ENCODE measurements around the gene TOB1.

Gene TOB1, protein sequence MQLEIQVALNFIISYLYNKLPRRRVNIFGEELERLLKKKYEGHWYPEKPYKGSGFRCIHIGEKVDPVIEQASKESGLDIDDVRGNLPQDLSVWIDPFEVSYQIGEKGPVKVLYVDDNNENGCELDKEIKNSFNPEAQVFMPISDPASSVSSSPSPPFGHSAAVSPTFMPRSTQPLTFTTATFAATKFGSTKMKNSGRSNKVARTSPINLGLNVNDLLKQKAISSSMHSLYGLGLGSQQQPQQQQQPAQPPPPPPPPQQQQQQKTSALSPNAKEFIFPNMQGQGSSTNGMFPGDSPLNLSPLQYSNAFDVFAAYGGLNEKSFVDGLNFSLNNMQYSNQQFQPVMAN

DNA sequence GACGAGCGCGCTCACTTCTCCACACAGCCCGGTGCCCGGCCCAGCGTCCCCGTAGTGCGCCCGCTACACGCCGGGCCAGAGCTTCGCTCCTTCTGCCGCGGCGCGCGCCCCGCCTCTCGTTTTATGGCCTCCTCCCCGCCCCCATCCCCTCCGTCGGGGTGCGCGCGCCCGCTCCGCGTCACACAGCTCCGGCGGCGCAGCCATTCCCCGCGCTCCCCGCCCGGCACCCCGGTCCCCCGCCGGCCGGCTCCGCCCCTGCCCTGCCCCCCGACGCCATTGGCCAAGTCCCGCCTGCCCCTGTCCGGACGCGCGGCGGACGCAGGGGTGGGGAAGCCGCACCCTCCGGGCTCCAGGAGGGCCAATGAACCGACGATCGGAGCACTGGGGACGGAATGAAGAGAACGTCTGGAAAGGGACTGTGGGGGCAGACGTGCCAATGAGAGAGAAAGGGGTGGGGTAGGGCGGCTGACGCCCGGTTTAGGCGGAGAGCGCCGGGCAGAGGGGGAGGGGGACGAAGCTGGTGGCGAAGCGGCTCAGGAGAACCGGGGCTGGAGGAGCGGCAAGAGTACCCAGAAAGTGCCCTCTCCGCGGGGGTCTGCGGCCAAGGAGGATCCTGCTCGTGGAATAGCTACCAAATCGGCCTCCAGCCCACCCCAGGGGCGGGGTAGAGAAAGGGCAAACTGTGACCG is at the start of gene TOB1:
Gene TOB1 (minus strand): TSS at position 94 of the 689 bp plus-strand sequence. CDS start 2,337 bp downstream, outside the sequence.
- DNase-seq = peak; percentile 100

DNA sequence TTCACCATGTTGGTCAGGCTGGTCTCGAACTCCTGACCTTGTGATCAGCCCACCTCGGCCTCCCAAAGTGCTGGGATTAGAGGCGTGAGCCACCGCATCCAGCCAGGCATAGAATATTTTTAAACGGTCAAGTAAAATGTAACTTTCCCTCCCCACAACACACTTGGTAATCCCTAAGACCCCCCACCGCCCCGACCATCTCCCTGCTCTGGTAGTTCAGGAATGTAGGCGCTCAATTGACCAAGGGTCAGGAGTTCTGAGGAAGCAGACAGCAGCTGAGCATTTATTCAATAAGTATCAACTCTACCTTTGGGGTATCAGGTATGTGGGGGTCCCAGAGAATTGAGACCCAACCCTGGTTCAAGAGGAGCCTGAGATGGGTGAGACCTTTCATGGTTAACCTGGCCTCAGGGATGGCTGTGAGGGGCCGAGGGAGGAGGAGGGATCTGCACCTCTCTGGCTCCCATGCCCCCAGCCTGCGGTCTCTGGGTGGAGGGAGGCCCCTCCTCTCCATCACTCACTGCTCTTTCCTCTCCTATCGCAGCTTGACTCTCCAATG is 48.4 kb upstream of the TOB1 start:
- no peak for DNase-seq

DNA sequence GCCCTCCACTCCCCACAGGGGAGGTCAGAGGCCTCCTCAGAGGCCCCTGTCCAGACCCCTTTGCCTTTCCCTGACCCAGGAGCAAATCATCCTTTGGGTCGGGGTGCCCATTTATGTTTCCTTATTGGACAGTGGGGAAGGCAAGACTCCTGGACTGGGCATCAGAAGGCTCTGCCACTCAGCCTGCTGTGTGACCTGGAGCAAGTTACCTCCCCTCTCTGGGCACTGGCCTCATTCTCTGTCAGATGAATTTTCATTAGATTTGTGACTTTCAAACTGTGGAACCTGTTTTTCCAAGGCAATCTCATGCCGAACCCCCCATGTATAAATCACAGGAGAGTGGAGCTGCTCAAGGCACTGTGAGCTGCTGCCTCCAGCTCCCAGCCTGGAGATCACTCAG is 47.0 kb upstream of the TOB1 start:
- DNase-seq = no peak

DNA sequence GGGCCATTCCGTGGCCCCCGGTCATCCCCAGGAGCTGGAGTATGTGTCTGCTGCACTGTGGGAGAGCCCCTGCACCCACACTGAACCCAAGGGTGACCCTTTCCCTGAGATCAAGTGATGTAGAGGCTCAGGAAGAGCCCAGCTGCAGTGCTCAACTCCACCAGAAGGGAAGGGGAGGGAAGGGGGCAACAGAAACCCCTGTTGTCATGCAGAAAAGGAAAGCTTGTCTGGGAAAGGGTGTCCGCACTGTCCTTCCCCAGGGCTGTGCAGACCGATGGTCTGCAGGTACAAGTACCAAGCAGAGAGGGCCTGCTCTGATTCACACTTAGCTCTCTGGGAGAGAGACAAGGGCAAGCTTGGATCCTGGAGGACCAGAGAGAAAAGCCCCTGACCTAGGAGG is 45.7 kb upstream of the TOB1 start:
- DNase-seq = no peak

DNA sequence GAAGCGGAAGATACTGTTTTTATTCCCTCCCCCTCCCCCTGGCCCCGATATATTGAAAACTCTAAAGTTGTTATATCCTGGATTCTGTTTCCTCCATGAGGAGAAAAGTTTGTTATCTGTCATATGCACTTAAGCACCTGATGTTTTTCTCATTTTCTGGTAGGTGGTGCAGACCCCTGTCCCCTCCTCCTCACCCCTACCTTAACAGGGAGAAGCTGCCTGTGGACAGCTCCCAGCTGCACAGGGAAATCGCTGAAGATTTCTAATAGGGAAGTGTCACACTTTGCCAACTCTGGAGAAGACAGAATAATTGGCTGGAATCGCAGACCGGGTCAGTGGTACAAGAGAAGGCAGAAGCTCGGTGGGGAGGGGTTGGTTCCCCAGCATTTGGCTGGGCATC is 45.3 kb upstream of the TOB1 start:
- DNase-seq = no peak

DNA sequence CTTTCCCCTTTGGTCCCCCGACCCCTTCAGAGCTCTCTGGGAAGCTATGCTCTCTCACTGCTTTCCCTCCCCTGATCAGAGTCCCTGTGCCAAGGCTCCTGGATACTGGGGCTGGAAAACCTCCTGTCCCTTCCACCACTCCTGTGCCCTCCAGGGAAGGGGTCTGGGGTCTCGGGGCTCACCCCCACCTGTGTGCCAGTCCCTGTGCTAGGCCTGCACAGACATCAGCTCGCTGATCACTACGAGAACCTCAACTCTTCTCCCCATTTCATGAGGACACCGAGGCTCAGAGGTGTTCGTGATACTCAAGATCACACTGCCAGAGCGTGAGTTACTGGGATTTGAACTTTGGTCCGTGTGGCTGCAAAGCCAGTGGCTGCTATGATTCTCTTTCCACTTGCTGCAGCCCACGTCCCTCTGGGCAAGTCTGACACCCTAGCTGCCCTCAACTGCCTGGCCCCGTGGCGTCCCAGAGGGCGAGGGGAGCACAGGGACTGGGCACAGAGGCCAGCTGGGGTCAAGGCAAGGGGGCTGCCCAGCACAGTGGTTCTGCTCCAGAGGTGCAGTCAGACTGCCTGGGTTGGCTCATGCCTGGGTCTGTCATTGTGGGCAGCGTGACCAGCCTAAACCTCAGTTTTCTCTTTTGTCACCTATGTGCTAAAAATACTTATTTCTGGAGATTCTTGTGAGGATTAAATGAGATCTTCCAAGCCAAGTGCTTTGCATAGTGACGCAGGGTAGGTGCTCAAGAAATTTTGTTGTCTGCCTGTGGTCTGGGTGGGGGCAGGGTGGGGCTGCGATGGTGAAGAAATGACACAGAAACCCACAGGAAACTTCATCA is 43.8 kb upstream of the TOB1 start:
- no peak for DNase-seq

DNA sequence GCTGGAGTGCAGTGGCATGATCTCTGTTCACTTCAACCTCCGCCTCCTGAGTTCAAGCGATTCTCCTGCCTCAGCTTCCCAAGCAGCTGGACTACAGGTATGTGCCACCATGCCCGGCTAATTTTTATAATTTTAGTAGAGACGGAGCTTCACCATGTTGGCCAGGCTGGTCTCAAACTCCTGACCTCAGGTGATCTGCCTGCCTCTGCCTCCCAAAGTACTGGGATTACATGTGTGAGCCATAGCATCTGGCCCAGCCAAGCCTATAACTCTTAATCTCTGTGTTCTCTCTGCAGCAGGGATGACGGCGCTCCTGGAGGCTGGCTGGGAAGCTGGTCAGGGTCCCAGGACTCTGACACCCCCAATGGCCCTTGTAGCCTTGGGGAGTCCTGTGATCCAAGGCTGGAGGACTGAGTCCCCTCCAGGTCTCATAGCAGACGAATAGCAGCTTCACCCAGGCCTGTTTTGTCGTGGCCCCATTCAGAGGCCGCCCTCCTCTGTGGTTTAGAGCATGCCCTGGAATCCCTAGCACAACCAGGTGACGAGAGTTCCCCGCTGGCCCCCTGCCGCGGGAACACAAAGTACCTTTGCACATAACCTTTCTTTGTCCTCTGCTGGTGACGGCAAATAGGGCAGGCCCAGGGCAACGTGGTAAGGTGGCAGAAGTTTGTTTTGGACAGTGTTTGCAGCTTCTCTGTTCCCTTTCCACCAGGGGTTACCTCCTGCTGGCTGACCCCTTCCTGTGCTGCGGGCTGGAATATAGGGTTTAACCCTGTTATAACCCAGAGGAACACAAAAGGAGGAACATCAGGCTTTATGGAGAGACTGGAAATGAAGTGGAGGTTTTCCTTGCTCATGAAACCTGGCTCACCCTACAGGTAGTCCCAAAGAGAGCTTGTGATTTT is 43.0 kb upstream of the TOB1 start:
- DNase-seq = peak; percentile 88

DNA sequence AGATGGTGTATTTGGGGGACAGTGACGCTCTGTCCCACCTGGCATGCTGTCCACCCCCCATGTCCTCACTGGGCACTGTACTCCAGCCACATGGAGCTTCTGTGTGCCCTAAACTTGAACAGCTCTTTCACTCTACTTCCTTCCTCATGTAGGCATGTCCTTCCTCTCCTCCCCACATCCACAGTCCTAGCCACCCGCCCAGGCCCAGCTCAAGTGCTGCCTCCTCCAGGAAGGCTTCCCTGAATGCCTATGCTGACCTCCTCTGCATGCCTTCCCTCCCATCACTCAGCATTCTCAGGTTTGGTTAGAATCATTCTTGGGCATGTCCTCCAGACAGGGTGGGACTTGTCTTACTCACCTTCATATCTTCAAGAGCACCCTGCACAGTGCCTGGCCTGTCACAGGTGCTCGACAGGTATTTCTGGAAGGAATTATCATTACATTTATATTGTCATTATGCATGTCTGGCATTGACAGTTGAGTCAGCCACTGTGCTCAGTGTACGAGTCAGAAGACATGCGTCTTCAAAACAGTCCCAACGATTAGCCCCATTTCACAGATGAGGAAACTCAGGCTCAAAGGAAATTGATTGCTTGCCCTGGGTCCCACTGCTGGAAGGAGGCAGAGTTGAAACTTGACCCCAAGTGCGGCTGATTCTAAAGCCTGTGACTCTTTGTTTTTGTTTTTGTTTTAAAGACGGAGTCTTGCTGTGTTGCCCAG is 42.1 kb upstream of the TOB1 start:
- DNase-seq = no peak

DNA sequence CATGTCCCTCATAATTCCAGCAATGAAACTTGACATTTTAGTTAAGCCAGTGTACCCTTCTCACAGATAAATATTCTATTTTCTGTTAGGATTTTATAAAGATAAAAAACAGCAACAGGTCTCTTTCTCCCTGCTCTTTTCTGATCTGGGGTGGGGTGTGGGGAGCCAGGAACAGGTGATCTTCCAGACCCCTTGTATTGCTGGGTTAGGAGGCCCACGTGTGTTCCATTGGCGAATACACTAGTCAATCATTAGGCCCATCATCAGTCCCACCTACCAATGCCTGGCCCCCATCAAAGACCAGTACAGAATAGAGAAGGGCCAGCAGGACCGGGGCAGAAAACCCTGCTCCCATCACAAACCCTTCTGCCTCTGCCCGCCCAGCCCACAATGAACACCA is 40.3 kb upstream of the TOB1 start:
- no peak for DNase-seq

DNA sequence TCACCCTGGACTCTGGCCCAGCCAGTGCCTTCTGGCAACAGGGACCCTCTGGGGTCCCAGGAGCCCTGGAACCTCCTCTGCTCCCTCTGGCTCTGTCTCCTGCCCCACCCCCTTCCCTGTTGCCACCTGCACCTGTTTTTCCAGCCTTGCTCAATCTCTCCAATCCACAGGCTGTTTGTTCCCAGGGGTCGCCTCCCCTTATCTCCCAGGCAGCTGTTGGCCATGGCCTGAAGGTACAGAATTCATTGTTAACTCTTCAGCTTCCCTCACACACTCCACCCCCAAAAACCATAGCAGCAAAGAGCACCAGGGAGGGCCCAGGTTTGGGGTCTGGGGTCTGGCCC is 39.3 kb upstream of the TOB1 start:
- no peak for DNase-seq

DNA sequence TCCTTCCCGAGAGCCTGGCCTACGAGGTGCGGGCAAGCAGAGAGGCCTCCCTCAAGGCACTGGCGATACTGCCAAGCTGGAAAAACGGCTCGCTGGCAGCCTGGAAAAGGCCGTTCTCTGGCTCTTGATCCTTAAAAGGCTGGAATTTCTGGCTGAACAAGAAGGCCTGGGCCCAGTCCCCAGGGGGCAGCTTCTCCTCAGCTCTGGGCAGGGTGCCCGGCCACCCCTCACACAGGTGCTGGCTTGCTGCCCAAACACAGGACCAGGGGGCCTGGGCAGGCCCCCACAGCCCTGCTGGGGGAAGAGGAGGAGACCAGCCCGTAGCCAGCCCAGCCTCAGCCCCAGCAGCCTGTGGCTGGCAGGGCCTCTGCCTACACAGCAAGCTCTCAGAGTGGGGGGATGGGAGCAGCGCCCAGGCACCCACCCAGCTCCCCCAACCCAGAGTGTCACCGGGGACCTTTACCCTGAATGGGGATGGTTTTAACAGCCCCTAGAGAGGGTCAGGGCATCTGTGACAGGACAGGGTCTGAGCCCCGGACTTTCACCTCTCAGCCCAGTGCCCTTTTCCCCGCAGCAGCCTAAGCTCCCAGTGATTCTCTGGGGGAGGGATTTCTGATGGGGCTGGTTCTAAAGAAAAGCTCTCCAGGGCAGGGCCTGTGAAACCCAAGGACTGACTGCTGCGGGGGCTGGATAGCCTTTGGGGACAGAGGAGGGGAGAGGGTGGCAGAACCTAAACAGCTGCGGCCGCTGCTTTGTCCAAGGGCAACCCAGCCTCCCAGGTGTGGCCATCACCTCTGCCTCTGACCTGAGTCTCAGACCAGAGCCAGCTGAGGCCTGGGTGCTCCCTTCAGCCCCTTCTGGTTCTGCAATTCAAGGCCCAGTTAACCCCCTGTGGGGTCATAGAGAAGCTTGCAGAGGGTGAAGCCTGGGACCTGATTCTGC is 38.6 kb upstream of the TOB1 start:
- DNase-seq = peak; percentile 83

DNA sequence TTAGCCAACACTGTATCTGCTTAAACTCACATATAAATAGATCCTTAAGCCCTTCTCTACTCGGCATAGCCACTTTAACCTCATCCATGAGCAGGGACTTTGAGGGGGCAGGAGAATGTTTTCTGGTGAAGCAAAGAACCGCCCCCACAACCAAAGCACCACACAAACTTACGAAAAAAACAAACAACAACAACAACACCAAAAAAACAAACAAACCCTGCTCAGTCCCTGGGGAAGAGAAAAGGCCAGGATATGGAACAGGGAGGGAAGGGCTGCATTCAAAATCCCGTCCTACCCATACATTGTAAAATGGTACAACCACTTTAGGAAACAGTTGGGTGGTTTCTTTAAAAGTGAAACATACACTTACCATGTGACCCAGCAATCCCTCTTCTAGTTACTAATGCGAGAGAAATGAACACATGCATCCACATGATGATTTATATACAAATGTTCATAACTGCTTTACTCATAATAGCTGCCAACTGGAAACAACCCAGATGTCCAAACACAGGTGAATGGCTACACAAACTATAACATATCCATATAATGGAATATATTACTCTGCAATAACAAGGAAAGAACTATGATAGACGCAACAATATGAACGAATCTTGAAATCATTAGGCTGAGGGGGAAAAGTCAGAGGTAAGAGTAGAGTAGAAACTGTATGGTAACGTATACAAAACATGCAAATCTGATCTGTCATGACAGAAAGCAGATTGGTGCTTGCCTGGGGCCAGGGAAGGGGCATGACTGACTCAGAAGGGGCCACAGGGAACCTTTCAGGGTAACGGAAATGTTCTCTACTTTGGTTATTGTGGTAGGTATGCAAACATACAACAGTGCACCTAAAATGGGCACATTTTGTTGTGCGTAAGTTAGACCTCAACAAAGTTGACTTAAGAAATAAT is 37.7 kb upstream of the TOB1 start:
- no peak for DNase-seq

DNA sequence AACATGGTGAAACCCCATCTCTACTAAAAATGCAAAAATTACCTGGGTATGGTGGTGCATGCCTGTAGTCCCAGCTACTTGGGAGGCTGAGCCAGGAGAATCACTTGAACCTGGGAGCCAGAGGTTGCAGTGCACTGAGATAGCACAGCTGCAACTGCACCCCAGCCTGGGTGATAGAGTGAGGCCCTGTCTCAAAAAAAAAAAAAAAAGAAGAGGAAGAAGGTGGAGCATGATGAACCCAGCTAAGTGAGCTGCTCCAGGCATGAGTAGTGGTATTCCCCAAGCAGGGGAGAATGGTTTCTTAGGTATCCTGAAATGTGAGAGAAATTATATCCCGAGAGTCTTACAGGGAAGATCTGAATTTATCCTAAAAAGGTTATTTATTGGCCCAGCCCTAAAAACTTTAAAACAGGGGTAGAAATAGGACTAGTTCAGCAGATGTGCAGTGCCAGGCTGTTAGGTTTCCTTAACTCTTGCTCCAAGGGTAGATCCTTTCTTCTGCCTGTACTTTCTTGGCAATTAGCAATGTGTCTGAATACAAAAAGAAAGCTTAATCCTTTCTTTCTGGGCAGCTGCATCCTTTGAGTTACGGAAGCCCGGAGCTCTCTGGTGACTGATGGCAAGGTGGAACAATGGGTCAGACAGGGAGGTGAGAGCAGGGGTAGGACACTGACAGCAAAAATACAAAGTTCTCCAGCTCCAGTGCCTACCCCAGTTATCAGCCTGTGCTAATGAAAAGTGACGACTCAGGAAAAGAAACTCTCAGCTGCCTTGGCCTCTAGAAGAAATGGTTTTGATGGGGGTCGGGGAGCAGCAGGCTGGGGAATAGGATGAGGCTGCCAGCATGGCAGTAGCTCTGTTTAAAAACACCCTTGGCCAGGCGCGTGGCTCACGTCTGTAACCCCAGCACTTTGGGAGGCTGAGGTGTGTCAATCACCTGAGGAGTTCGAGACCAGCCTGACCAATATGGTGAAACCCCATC is 36.5 kb upstream of the TOB1 start:
- DNase-seq = no peak

DNA sequence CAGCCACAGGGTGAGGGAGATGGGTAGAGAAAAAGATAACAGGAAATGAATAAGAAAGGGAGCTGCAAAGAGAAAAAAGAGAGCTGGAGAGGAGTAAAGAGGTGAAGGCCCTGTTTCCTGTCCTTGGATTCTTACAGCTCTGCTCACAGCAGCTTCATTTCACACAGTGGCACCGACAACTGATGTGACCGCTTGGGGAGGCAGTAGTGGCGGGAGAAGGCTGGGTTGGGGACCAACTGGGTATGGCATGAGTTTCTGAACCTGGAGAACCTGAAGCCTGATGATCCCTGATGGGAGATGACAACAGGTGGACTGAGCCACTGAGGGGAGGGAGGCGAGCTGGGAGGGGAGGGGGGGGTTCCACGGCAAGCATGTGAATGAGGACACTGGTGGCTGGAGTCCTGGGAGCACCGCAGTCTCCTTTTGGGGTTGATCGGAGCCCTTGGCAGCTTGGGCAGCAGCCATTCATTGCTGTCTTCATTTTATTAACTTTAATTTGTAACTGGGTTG is 34.3 kb upstream of the TOB1 start:
- DNase-seq = no peak

DNA sequence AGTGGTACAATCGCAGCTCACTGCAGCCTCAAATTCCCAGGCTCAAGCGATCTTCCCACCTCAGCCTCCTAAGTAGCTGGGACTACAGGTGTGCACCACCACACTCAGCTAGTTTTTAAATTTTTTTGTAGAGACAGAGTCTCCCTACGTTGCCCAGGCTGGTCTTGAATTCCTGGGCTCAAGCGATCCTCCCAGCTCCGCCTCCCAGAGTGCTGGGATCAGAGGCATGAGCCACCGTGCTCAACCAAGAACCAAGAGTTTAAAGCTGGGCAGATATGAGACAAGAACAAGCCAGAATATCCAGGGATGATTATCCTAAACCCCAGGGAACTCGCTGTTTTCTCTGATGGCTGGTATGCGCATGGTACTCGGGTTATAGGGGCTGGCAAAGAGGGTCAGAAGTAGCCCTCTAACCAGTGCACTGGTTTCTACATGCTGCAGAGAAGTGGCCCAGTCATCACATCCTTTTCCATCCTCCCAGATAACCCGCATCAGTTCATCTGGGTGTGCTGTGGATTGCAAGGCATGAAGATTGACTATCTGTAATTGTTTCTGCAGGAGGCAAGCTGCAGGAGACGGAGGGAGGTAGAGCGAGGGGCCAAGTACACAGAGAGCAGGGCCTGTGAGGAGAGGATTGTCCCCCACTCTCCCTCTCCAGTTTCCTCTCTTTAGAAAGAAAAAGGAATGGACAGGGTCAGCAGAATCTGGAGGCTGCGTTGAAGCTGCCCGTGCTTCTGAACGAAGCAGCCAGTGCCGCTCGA is 33.6 kb upstream of the TOB1 start:
- no peak for DNase-seq

DNA sequence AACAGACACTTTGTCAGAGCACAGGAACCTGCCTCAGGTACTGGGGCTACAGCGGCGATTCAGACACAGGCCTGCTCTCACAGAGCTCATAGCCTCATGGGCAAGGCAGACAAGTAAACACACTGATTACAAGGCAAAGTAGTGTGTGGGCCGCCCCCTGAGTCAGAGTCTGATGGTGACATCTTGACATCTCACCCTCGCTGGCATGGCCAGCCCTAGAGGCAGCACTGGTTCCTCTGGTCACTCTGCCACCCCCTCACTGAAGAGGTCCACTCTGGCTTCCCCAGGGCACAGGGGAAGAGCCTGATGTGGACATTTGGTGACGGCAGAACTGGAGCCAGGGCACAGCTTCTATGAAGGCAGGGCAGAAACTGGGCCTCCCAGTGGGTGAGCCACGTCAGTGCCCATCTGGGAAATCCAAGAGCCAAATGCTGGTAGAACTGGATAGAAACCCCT is 32.9 kb upstream of the TOB1 start:
- DNase-seq = no peak

Measured in islet precursor cell (in vitro differentiated cells).